ENCODE results near the gene CNTN4. TPM values are rescaled to one million over a fixed set of nuclear protein-coding genes. Genes with fewer than 3 reads are reported as not detected.

CNTN4 gene
- total RNA-seq, 2 experiments from 2014 or later = not detected

- intact Hi-C loops (cut with micrococcal nuclease) = no loop called here
- Mint-ChIP-seq H3K4me3 (no peak overlapping the region), H3K27ac (no peak overlapping the region), H3K36me3 (ENCODE audit: low read depth) (no peaks in the 10 kb centered on the region), H3K27me3 (no peaks in the 10 kb centered on the region), H3K4me1 (ENCODE audit: low read depth) (no peaks in the 10 kb centered on the region), H3K9me3 (peaks cover 4% of the 10 kb centered on the region)
- ChIA-PET POLR2A (no interaction called here), CTCF (no interaction called here)
- no peak for DNase-seq
- ATAC-seq = no peak
- no peak for TF ChIP-seq CTCF (IDR thresholded peaks at IDR 0.05)
Measured at GRCh38 chr3:2543247-2543646, 444.6 kb downstream of the CNTN4 start.

- Mint-ChIP-seq H3K27me3 (no peaks in the 10 kb centered on the region), H3K4me1 (ENCODE audit: low read depth) (no peaks in the 10 kb centered on the region), H3K9me3 (peaks cover 4% of the 10 kb centered on the region), H3K36me3 (ENCODE audit: low read depth) (no peaks in the 10 kb centered on the region), H3K27ac (no peak overlapping the region), H3K4me3 (no peak overlapping the region)
- no peak for TF ChIP-seq CTCF (IDR thresholded peaks at IDR 0.05)
- DNase-seq (no peak), ATAC-seq (no peak)
- CTCF ChIA-PET = no interaction called here
- intact Hi-C loops (cut with micrococcal nuclease) = no loop called here
- POLR2A ChIA-PET = no interaction called here
Measured at GRCh38 chr3:2544212-2544611, 445.5 kb downstream of the CNTN4 start.

GRCh38 chr3:2544718-2545117, 446.1 kb downstream of the CNTN4 start:
- DNase-seq = no peak
- ATAC-seq = no peak
- Mint-ChIP-seq H3K27me3 (no peaks in the 10 kb centered on the region), H3K36me3 (ENCODE audit: low read depth) (no peaks in the 10 kb centered on the region), H3K9me3 (peaks cover 4% of the 10 kb centered on the region), H3K27ac (no peak overlapping the region), H3K4me1 (ENCODE audit: low read depth) (no peaks in the 10 kb centered on the region), H3K4me3 (no peak overlapping the region)
- intact Hi-C loops (cut with micrococcal nuclease) = no loop called here
- no peak for TF ChIP-seq CTCF (IDR thresholded peaks at IDR 0.05)
- ChIA-PET CTCF (no interaction called here), POLR2A (no interaction called here)

GRCh38 chr3:2547049-2547448, 448.4 kb downstream of the CNTN4 start:
- Mint-ChIP-seq H3K27me3 (no peaks in the 10 kb centered on the region), H3K9me3 (peaks cover 4% of the 10 kb centered on the region), H3K27ac (no peak overlapping the region), H3K4me1 (ENCODE audit: low read depth) (no peaks in the 10 kb centered on the region), H3K4me3 (no peak overlapping the region), H3K36me3 (ENCODE audit: low read depth) (no peaks in the 10 kb centered on the region)
- DNase-seq (no peak), ATAC-seq (no peak)
- intact Hi-C loops (cut with micrococcal nuclease) = no loop called here
- POLR2A ChIA-PET = no interaction called here
- TF ChIP-seq CTCF (IDR thresholded peaks at IDR 0.05) = no peak
- CTCF ChIA-PET = no interaction called here

DNA sequence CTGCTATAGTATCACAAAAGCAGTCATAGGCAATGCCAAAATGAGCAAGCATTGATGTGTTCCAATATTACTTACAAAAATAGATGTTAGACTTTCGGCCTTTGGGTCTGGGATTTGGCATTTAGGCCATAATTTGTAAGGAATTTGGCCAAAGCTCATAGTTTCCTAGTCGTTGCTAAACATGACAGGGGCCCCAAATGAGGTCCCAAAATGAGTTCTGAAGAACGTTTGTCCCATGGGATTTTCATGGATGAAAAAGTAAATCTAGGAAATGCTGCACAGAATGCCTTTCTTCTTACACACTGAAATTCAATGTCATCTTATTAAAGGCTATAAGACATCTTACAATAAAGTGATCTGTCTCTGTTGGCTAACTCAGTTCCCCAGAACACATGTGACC, 456.0 kb downstream of the CNTN4 start:
- Mint-ChIP-seq H3K9me3 (no peaks in the 10 kb centered on the region), H3K27ac (no peak overlapping the region), H3K4me3 (no peak overlapping the region), H3K36me3 (ENCODE audit: low read depth) (no peaks in the 10 kb centered on the region), H3K4me1 (ENCODE audit: low read depth) (no peaks in the 10 kb centered on the region), H3K27me3 (no peaks in the 10 kb centered on the region)
- intact Hi-C loops (cut with micrococcal nuclease) = no loop called here
- ATAC-seq = no peak
- TF ChIP-seq CTCF (IDR thresholded peaks at IDR 0.05) = no peak
- POLR2A ChIA-PET = no interaction called here
- CTCF ChIA-PET = interaction anchor here (1.1 kb wide), 1 partner anchor 368 kb away, joined by 3 read pairs; no protein-coding TSS in a partner anchor
- no peak for DNase-seq
